ENCODE data around the gene SMAD7.

GRCh38 chr18:48894799-48895346 is 55.9 kb downstream of the SMAD7 start:
- TF ChIP-seq CTCF (IDR thresholded peaks at IDR 0.05) = no peak
- no peak for TF ChIP-seq POLR2A (IDR thresholded peaks at IDR 0.05)
